GM10266 (cell line): ENCODE data around the gene PCED1A.
A peak's percentile ranks its signal among the peaks of the same experiment; 100 is the strongest.

Source experiments
- DNase-seq: peaks from one replicate; pipeline ENCODE4 v3.0.0; 2012; ENCODE audit errors: extremely low spot score
- TF ChIP-seq, protein P1 (sequence below): IDR thresholded peaks from 2 replicates; pipeline ENCODE4 v1.5.1; 2012; ENCODE audit warnings: mild to moderate bottlenecking, low read depth; ENCODE audit not compliant: control insufficient read depth, insufficient read depth; ENCODE audit errors: missing control alignments

Gene PCED1A

GRCh38 chr20:2816583-2817340 lies 23.7 kb downstream of the PCED1A start:
- TF ChIP-seq, protein P1, sequence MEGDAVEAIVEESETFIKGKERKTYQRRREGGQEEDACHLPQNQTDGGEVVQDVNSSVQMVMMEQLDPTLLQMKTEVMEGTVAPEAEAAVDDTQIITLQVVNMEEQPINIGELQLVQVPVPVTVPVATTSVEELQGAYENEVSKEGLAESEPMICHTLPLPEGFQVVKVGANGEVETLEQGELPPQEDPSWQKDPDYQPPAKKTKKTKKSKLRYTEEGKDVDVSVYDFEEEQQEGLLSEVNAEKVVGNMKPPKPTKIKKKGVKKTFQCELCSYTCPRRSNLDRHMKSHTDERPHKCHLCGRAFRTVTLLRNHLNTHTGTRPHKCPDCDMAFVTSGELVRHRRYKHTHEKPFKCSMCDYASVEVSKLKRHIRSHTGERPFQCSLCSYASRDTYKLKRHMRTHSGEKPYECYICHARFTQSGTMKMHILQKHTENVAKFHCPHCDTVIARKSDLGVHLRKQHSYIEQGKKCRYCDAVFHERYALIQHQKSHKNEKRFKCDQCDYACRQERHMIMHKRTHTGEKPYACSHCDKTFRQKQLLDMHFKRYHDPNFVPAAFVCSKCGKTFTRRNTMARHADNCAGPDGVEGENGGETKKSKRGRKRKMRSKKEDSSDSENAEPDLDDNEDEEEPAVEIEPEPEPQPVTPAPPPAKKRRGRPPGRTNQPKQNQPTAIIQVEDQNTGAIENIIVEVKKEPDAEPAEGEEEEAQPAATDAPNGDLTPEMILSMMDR: peak; percentile 37
- no peak for DNase-seq

- TF ChIP-seq, protein P1: no peak
- DNase-seq: no peak
These were observed 24.3 kb downstream of the PCED1A start, which contains the start of gene TMEM239 for GRCh38 chr20:2816030-2816582. TSS of gene TMEM239 (plus strand) at chr20:2816364. CDS start at chr20:2816555, 191 bp downstream.

GRCh38 chr20:2815242-2815900 lies 25.1 kb downstream of the PCED1A start:
- TF ChIP-seq, protein P1: no peak
- DNase-seq: no peak

DNA sequence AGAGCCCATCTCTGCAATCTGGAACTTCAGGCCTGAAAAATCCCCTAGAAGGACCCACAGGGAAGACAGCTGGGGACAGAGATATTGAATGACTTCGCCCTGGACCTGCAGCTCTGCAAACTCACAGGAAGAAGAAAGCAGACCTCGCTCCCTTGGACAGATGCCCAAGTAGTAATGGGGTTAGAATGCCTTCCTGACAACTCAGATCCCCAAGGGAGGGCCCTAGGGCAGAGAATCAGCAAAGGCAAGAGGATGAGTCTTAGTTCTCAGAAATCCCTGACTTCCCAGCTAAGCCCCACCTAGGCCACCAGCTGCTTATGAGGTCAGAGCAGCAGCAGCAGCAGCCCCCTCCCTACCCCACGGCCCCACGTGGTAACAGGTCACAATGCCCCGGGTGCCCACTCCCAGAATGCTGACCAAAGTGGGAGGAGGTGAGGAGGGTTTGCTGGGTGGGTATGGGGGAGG lies 25.8 kb downstream of the PCED1A start, which contains the start of gene C20orf141:
Gene C20orf141, plus strand, starts transcription at position 401 of the 465 bp plus-strand sequence. CDS start 198 bp downstream, outside the sequence.
- DNase-seq: no peak
- TF ChIP-seq, protein P1: no peak

- TF ChIP-seq, protein P1: no peak
- DNase-seq: no peak
These were observed 26.4 kb downstream of the PCED1A start for GRCh38 chr20:2814076-2814475.

DNA sequence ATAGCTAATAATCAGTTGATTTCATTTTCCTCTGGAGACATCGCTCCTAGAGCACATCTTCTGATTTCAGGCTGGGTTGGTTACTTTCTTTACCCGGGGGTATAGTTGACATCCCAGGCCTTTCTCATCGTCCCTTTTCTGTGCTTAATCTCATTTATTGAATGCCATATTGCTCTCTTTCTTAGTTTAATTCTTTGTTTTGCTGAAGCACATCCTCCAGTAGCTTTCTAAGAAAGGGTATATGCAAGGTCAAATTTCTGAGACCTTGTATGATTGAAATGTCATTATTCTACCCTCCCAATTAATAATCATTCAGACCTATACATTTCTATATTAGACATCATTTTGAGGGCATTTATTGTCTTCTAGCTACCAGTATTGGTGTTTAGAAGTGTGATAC lies 28.3 kb downstream of the PCED1A start:
- DNase-seq: no peak

More for the DNA sequence above, 28.3 kb downstream of the PCED1A start:
- TF ChIP-seq, protein P1: no peak
